AG04449 (cell line): ENCODE data around the gene ADAMTSL2.

ENCODE experiments used
- CTCF ChIA-PET: fragments of 350-600 bp; formaldehyde crosslinking; extraction: SDS; loops from one replicate; lab custom pipeline; 2021; ENCODE audit warnings: antibody characterized with exemption; lab: Yijun Ruan, JAX
- POLR2A ChIA-PET: fragments of 400-600, 350-600 bp; formaldehyde crosslinking; extraction: SDS; loops from one replicate; lab custom pipeline; 2020; ENCODE audit warnings: antibody characterized with exemption, inconsistent platforms; lab: Yijun Ruan, JAX
- DNase-seq: peaks from one replicate; pipeline ENCODE4 v3.0.0-alpha.2; 2010; ENCODE audit warnings: low read depth, low spot score
- H3K4me3 ChIP-seq: 2 replicates; pipeline ENCODE4 v1.5.1; 2011; ENCODE audit warnings: low read depth, mild to moderate bottlenecking, control low read depth, low read length
- TF ChIP-seq, protein P1 (sequence below): IDR thresholded peaks from one replicate; pipeline ENCODE4 v1.5.1; 2011; ENCODE audit warnings: mild to moderate bottlenecking, moderate library complexity, low read length, control low read depth, inconsistent platforms; ENCODE audit not compliant: insufficient read depth; ENCODE audit errors: missing control alignments

Gene ADAMTSL2

DNA sequence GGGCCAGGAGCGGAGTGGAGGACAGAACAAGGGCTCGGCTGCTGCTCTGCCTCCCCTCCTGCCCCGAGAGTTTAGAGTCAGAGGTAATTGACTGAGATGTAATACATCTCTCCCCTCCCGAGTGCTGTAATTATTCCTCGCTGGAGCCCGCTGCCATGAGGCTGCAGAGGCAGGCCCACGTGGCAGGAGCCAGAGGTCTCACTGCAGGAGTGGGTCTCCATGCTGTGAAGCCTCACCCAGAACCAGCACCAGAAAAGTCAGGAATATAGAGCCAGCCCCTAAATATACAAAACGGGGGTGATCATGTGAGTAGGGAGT lies 72.2 kb downstream of the ADAMTSL2 start:
- TF ChIP-seq, protein P1, sequence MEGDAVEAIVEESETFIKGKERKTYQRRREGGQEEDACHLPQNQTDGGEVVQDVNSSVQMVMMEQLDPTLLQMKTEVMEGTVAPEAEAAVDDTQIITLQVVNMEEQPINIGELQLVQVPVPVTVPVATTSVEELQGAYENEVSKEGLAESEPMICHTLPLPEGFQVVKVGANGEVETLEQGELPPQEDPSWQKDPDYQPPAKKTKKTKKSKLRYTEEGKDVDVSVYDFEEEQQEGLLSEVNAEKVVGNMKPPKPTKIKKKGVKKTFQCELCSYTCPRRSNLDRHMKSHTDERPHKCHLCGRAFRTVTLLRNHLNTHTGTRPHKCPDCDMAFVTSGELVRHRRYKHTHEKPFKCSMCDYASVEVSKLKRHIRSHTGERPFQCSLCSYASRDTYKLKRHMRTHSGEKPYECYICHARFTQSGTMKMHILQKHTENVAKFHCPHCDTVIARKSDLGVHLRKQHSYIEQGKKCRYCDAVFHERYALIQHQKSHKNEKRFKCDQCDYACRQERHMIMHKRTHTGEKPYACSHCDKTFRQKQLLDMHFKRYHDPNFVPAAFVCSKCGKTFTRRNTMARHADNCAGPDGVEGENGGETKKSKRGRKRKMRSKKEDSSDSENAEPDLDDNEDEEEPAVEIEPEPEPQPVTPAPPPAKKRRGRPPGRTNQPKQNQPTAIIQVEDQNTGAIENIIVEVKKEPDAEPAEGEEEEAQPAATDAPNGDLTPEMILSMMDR: no peak
- no peak overlapping the region for H3K4me3 ChIP-seq
- CTCF ChIA-PET: no interaction called here
- DNase-seq: no peak
- POLR2A ChIA-PET: no interaction called here

DNA sequence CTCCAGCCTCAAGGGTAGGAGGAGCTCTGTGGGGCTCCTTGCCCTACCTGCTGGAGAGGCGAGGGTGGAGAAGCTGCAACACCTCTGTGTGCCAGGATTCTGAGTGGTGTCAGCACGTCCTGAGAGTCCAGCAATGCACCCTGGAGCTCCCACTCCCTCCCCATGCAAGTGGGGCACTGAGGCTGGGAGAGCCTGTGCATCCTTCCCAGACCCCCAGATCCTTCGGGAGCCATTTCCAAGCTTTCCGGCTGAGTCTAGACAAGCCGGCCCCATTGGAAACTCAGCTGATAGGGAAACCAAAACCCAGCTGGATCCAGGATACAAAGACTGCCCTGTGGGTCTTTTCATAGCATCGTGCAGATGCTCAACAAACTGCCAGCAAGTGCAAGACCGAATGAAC lies 72.9 kb downstream of the ADAMTSL2 start:
- TF ChIP-seq, protein P1: no peak
- H3K4me3 ChIP-seq: no peak overlapping the region
- CTCF ChIA-PET: no interaction called here
- no peak for DNase-seq
- POLR2A ChIA-PET: no interaction called here

- POLR2A ChIA-PET: no interaction called here
- no peak overlapping the region for H3K4me3 ChIP-seq
- CTCF ChIA-PET: no interaction called here
- no peak for DNase-seq
- TF ChIP-seq, protein P1: no peak
Measured at GRCh38 chr9:133607976-133608375, 73.5 kb downstream of the ADAMTSL2 start.

DNA sequence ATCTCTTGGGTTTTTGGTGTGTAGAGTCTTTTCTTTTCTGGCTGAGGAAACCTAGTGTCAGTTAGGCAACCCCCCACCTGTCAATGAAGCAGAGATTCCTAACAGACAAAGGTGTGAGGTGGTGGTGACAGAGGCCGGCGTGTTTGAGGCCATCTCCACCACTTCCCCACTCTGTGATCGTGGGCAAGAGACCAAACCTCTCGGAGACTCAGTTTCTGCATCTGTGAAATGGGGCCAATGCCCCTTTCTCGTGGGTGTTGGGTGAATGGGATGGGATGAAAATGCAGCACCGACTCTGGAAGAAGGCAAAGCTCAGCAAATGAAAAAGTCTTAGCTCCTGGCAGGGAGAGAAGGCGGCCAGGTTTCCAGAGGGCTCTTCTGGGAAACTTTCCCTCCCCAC lies 73.9 kb downstream of the ADAMTSL2 start:
- CTCF ChIA-PET: no interaction called here
- H3K4me3 ChIP-seq: no peak overlapping the region
- POLR2A ChIA-PET: no interaction called here
- TF ChIP-seq, protein P1: no peak
- no peak for DNase-seq

DNA sequence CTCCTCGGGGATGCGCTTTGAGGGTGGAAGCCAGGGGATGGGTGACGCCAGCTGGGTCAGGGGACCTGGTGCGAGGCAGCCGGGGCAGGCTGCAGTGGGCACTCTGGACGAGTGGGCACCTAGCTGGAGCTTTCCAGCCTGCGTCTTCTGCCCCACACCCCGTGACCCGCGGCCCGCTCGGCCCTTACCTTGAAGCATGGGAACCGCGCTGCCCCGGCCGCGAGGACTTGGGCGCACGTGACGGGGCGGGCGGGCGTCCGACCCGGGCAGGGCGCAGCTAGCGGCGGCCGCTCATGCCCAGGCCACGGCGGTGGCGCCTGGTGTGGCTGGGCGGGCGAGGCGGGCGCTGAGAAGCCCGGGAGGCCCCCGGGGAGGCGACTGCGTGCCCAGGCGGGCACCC lies 74.4 kb downstream of the ADAMTSL2 start:
- POLR2A ChIA-PET: no interaction called here
- CTCF ChIA-PET: no interaction called here
- TF ChIP-seq, protein P1: no peak
- H3K4me3 ChIP-seq: no peak overlapping the region
- no peak for DNase-seq

GRCh38 chr9:133609311-133610098 lies 75.0 kb downstream of the ADAMTSL2 start, which contains the start of gene FAM163B:
TSS of gene FAM163B (minus strand) at chr9:133609389. CDS start at chr9:133580223, 29,166 bp downstream.
- TF ChIP-seq, protein P1: no peak
- H3K4me3 ChIP-seq: no peak within 1 kb of the TSS
- ChIA-PET CTCF (no interaction called here), POLR2A (no interaction called here)
- DNase-seq: no peak
